Esophagus muscularis mucosa (tissue), 4 donors: ENCODE results near the gene ZNF135. TPM values are rescaled to one million over a fixed set of nuclear protein-coding genes. Genes with fewer than 3 reads are reported as not detected.

ENCODE experiments used
- DNase-seq: peaks from one replicate; pipeline ENCODE4 v3.0.0-alpha.2; 2017; ENCODE audit errors: extremely low spot score
- H3K27ac ChIP-seq, 4 donors: fragments of 200-600 bp; sonication (generic); replicated peaks in 1 of 4; 1 replicate in 3 of 4; 2 replicates in 1 of 4; pipeline ENCODE4 v1.5.1; 2016 to 2019; ENCODE audit warnings: mild to moderate bottlenecking in 1 of 4
- H3K27me3 ChIP-seq, 4 donors: fragments of 200-600 bp; sonication (generic); one replicate each; pipeline versions ENCODE4 v1.5.1 to v1.6.0; 2016 to 2019
- H3K36me3 ChIP-seq, 4 donors: fragments of 200-600 bp; sonication (generic); one replicate each; pipeline ENCODE4 v1.5.1; 2016 to 2019
- H3K4me1 ChIP-seq, 4 donors: fragments of 200-600 bp; sonication (generic); one replicate each; pipeline ENCODE4 v1.5.1; 2016 to 2019
- H3K4me3 ChIP-seq, 4 donors: fragments of 200-600 bp; sonication (generic); 1 replicate in 2 of 4; 2 replicates in 2 of 4; pipeline ENCODE4 v1.5.1; 2016 to 2019; ENCODE audit warnings: mild to moderate bottlenecking in 4 of 4, moderate library complexity in 1 of 4
- H3K9me3 ChIP-seq, 4 donors: fragments of 200-600 bp; sonication (generic); 1 replicate in 3 of 4; 2 replicates in 1 of 4; pipeline ENCODE4 v1.5.1; 2016 to 2019
- CTCF ChIP-seq, 3 experiments: fragments of 200-600 bp in 2 of 3; fragments of 450-650 bp in 1 of 3; sonication (generic) in 2 of 3; IDR thresholded peaks; one replicate each; pipeline ENCODE4 v1.5.1; 2017 to 2019; ENCODE audit warnings: antibody characterized with exemption in 3 of 3, mild to moderate bottlenecking in 2 of 3, moderate library complexity in 1 of 3
- EP300 ChIP-seq: sonication (generic); formaldehyde crosslinking; IDR thresholded peaks from one replicate; pipeline ENCODE4 v1.6.1; 2017; ENCODE audit warnings: antibody characterized with exemption
- POLR2A ChIP-seq: fragments of 450-650 bp; IDR thresholded peaks from one replicate; pipeline ENCODE4 v1.6.1; 2017; ENCODE audit warnings: antibody characterized with exemption, moderate library complexity, mild to moderate bottlenecking, low read depth
- POLR2AphosphoS5 ChIP-seq, 2 donors: sonication (generic); formaldehyde crosslinking; IDR thresholded peaks; one replicate each; pipeline ENCODE4 v1.6.1; 2017; ENCODE audit warnings: antibody characterized with exemption in 2 of 2
- WGBS: methylation state at CpG from one replicate; pipeline ENCODE4 v1.1.5; 2018; 5-methylcytosine and 5-hydroxymethylcytosine counted together
- intact Hi-C: fragments of 100-400 bp; cut with DNase I; formaldehyde crosslinking; loops from one replicate; pipeline ENCODE4 v1.15.1; 2023
- total RNA-seq, 4 donors: library from RNA; depleted of rRNA; stranded (reverse); fragments of >200 nt; gene quantifications; one replicate each; pipeline versions ENCODE4 v1.1.0 to v1.2.1, GENCODE V29; 2016

ZNF135 gene
- total RNA-seq, 4 donors from 2014 or later, result 5.1 to 9.1 (median 6.6) TPM

- Histone ChIP-seq H3K4me3 (no peak overlapping the region), H3K36me3 (no peaks in the 10 kb centered on the region), H3K9me3 (peaks cover 0 to 62% (median 21%) of the 10 kb centered on the region in 4 donors), H3K27ac (no peak overlapping the region), H3K27me3 (peaks cover 0 to 3% (median 0%) of the 10 kb centered on the region in 4 donors), H3K4me1 (peaks cover 2 to 14% (median 9%) of the 10 kb centered on the region in 4 donors)
- DNase-seq, result no peak
- intact Hi-C loops, result no loop called here
- WGBS, result 88% methylated on average over 16 of the region's 30 CpGs
- TF ChIP-seq EP300 (no peak), POLR2A (no peak), CTCF (IDR thresholded peaks at IDR 0.05) (no peak), POLR2AphosphoS5 (IDR thresholded peaks at IDR 0.05) (no peak)
These were observed 5.5 kb upstream of the ZNF135 start for GRCh38 chr19:58053480-58054156.

- peaks cover 13 to 25% (median 19%) of the 10 kb centered on the region in 4 donors for H3K4me1 ChIP-seq
- H3K27ac ChIP-seq, result peak overlapping the region; percentile 58 to 74 (median 70)
These were observed 3.9 kb upstream of the ZNF135 start for GRCh38 chr19:58054901-58055874.

GRCh38 chr19:58056261-58056660 is 2.8 kb upstream of the ZNF135 start:
- intact Hi-C loops, result no loop called here
- 95% methylated on average over 8 of the region's 8 CpGs for WGBS
- Histone ChIP-seq H3K27ac (no peak overlapping the region), H3K4me1 (peaks cover 14 to 28% (median 19%) of the 10 kb centered on the region in 4 donors), H3K4me3 (no peak overlapping the region), H3K27me3 (peaks cover 0 to 3% (median 0%) of the 10 kb centered on the region in 4 donors), H3K9me3 (peaks cover 0 to 43% (median 10%) of the 10 kb centered on the region in 4 donors), H3K36me3 (no peaks in the 10 kb centered on the region)
- TF ChIP-seq POLR2AphosphoS5 (IDR thresholded peaks at IDR 0.05), result no peak
- no peak for TF ChIP-seq POLR2A
- TF ChIP-seq EP300, result no peak
- no peak for TF ChIP-seq CTCF (IDR thresholded peaks at IDR 0.05)
- DNase-seq, result no peak

More at GRCh38 chr19:58054901-58055874, 3.9 kb upstream of the ZNF135 start:
- no peak for TF ChIP-seq POLR2A
- peak in 2 of 3 experiments; percentile 13 to 14 for TF ChIP-seq CTCF (IDR thresholded peaks at IDR 0.05)
- peaks cover 0 to 46% (median 11%) of the 10 kb centered on the region in 4 donors for H3K9me3 ChIP-seq
- peaks cover 0 to 3% (median 0%) of the 10 kb centered on the region in 4 donors for H3K27me3 ChIP-seq
- no peak for DNase-seq
- no peaks in the 10 kb centered on the region for H3K36me3 ChIP-seq
- intact Hi-C loops, result no loop called here
- peak overlapping the region; percentile 47 to 58 (median 49) for H3K4me3 ChIP-seq
- 35% methylated on average over 37 of the region's 37 CpGs for WGBS

- 94% methylated on average over 8 of the region's 8 CpGs for WGBS
These were observed 2.2 kb upstream of the ZNF135 start for GRCh38 chr19:58056861-58057260.

More at GRCh38 chr19:58056861-58057260, 2.2 kb upstream of the ZNF135 start:
- Histone ChIP-seq H3K27me3 (peaks cover 0 to 3% (median 0%) of the 10 kb centered on the region in 4 donors), H3K27ac (no peak overlapping the region), H3K4me1 (peaks cover 14 to 28% (median 19%) of the 10 kb centered on the region in 4 donors), H3K36me3 (no peaks in the 10 kb centered on the region), H3K9me3 (peaks cover 0 to 42% (median 10%) of the 10 kb centered on the region in 4 donors), H3K4me3 (no peak overlapping the region)
- TF ChIP-seq POLR2A (no peak), CTCF (IDR thresholded peaks at IDR 0.05) (no peak), POLR2AphosphoS5 (IDR thresholded peaks at IDR 0.05) (no peak), EP300 (no peak)
- DNase-seq, result no peak
- intact Hi-C loops, result no loop called here
